B cell (primary cell): Measurements from ENCODE around the gene SEM1. TPM values are rescaled to one million over a fixed set of nuclear protein-coding genes. Genes with fewer than 3 reads are reported as not detected.

ENCODE experiments used
- ATAC-seq: fragments of 200-7000 bp; cut with Tn5 transposase; one replicate; pipeline ENCODE4 v1.10.0; 2021; ENCODE audit warnings: low read depth, mild to moderate bottlenecking, moderate number of reproducible peaks, moderate library complexity
- CTCF ChIA-PET: fragments of 350-600 bp; sonication (Branson Sonifier 250); formaldehyde crosslinking; loops from one replicate; lab custom pipeline; 2021; ENCODE audit warnings: antibody characterized with exemption, inconsistent platforms; lab: Charles Lee
- POLR2A ChIA-PET: fragments of 350-600 bp; sonication (Branson Sonifier 250); formaldehyde crosslinking; loops from one replicate; lab custom pipeline; 2021; ENCODE audit warnings: antibody characterized with exemption; lab: Charles Lee
- DNase-seq: peaks from one replicate; pipeline ENCODE4 v3.0.0; 2013
- H2AFZ ChIP-seq: 2 replicates; pipeline ENCODE4 v1.6.1; 2012; ENCODE audit warnings: mild to moderate bottlenecking, low read depth, low read length; ENCODE audit not compliant: insufficient read depth, poor library complexity, severe bottlenecking
- H3K27ac ChIP-seq, 2 donors: 1 replicate in 1 of 2; 2 replicates in 1 of 2; pipeline ENCODE4 v1.5.1; 2012 to 2013; ENCODE audit warnings: low read length in 2 of 2, mild to moderate bottlenecking in 2 of 2, moderate library complexity in 1 of 2
- H3K27me3 ChIP-seq, 4 experiments: fragments of 200-600 bp in 1 of 4; sonication (generic) in 1 of 4; replicated peaks in 1 of 4; 1 replicate in 2 of 4; 2 replicates in 2 of 4; pipeline versions ENCODE4 v1.6.1 to v1.7.0; 2013 to 2016; ENCODE audit warnings: low read length in 3 of 4, mild to moderate bottlenecking in 2 of 4, mixed read lengths in 1 of 4, moderate library complexity in 1 of 4; ENCODE audit not compliant: insufficient read depth in 4 of 4, control insufficient read depth in 3 of 4; ENCODE audit errors: control extremely low read depth in 1 of 4
- H3K36me3 ChIP-seq, 2 experiments: replicated peaks in 1 of 2; 1 replicate in 1 of 2; 2 replicates in 1 of 2; pipeline versions ENCODE4 v1.6.1 to v1.7.1; 2013; ENCODE audit warnings: low read length in 1 of 2; ENCODE audit not compliant: insufficient read depth in 2 of 2, control insufficient read depth in 1 of 2; ENCODE audit errors: control extremely low read depth in 1 of 2, extremely low read depth in 1 of 2
- H3K4me1 ChIP-seq, 2 donors: fragments of 200-600 bp in 1 of 2; sonication (generic) in 1 of 2; 1 replicate in 1 of 2; 2 replicates in 1 of 2; pipeline versions ENCODE4 v1.5.1 to v1.6.1; 2013 to 2017; ENCODE audit warnings: low read length in 2 of 2; ENCODE audit not compliant: control insufficient read depth in 2 of 2, insufficient read depth in 2 of 2
- H3K4me2 ChIP-seq: replicated peaks from 2 replicates; pipeline ENCODE3; 2012; ENCODE audit warnings: mild to moderate bottlenecking, low read depth, low read length; ENCODE audit not compliant: poor library complexity, severe bottlenecking
- H3K4me3 ChIP-seq, 5 experiments: fragments of 200-600 bp in 1 of 5; sonication (generic) in 1 of 5; 1 replicate in 3 of 5; 2 replicates in 2 of 5; pipeline versions ENCODE4 v1.5.1 to v1.7.0; 2011 to 2016; ENCODE audit warnings: low read length in 4 of 5, mild to moderate bottlenecking in 4 of 5, low read depth in 2 of 5, control low read depth in 1 of 5, moderate library complexity in 1 of 5; ENCODE audit not compliant: insufficient read depth in 1 of 5; ENCODE audit errors: control extremely low read depth in 1 of 5, extremely low read depth in 1 of 5
- H3K79me2 ChIP-seq: fragments of 200-600 bp; sonication (generic); one replicate; pipeline ENCODE4 v1.6.0; 2016; ENCODE audit warnings: low read length; ENCODE audit not compliant: control insufficient read depth, insufficient read depth
- H3K9ac ChIP-seq: fragments of 200-600 bp; sonication (generic); 2 replicates; pipeline ENCODE4 v1.6.1; 2017; ENCODE audit warnings: mild to moderate bottlenecking, low read length, moderate library complexity
- H3K9me3 ChIP-seq, 3 donors: one replicate each; pipeline versions ENCODE4 v1.6.1 to v1.7.1; 2013; ENCODE audit warnings: low read length in 2 of 3; ENCODE audit not compliant: control insufficient read depth in 2 of 3, insufficient read depth in 1 of 3; ENCODE audit errors: control extremely low read depth in 1 of 3
- H4K20me1 ChIP-seq: 2 replicates; pipeline ENCODE4 v1.6.0; 2012; ENCODE audit warnings: mild to moderate bottlenecking, low read length; ENCODE audit not compliant: insufficient read depth, control insufficient read depth, poor library complexity, severe bottlenecking
- H3K27ac Mint-ChIP-seq: one replicate; pipeline ENCODE4 v1.8.0; 2021; ENCODE audit warnings: mixed read lengths
- H3K27me3 Mint-ChIP-seq: one replicate; pipeline ENCODE4 v1.8.0; 2021; ENCODE audit warnings: mixed read lengths
- H3K4me1 Mint-ChIP-seq: one replicate; pipeline ENCODE4 v1.8.0; 2021; ENCODE audit warnings: mixed read lengths
- H3K4me3 Mint-ChIP-seq: one replicate; pipeline ENCODE4 v1.8.0; 2021; ENCODE audit warnings: mixed read lengths
- H3K9me3 Mint-ChIP-seq: one replicate; pipeline ENCODE4 v1.8.0; 2022; ENCODE audit warnings: mixed read lengths; ENCODE audit not compliant: insufficient read depth
- EZH2 ChIP-seq: IDR thresholded peaks from 2 replicates; pipeline ENCODE4 v1.6.1; 2012; ENCODE audit warnings: borderline replicate concordance, low read depth, mild to moderate bottlenecking, moderate library complexity, low read length; ENCODE audit not compliant: insufficient read depth, poor library complexity, severe bottlenecking
- WGBS: methylation state at CpG from one replicate; pipeline ENCODE4 v1.1.5; 2013; ENCODE audit warnings: missing lambda C conversion rate; ENCODE audit not compliant: insufficient coverage; 5-methylcytosine and 5-hydroxymethylcytosine counted together
- intact Hi-C: fragments of 100-400 bp; cut with micrococcal nuclease; formaldehyde crosslinking; loops from one replicate; pipeline ENCODE4 v1.10.0; 2022
- polyA plus RNA-seq: library from polyadenylated mRNA; depleted of rRNA; stranded (reverse); fragments of >200 nt; gene quantifications from 2 replicates; pipeline ENCODE4 v1.2.3, GENCODE V29; 2012
- total RNA-seq, 2 donors: library from RNA; stranded (reverse); fragments of 120-200 nt in 1 of 2; gene quantifications; 1 replicate in 1 of 2; 2 replicates in 1 of 2; pipeline versions ENCODE4 v1.2.3 to v1.2.4, GENCODE V29; 2013 to 2022
- TF ChIP-seq, protein P1 (sequence below): fragments of 200-600 bp; IDR thresholded peaks from one replicate; pipeline ENCODE4 v1.8.0; 2022; ENCODE audit warnings: antibody characterized with exemption, mild to moderate bottlenecking

SEM1 gene
- total and polyA plus RNA-seq, 2 donors (not counting 1 experiment from before 2014, with no cell fraction given) = 6.0 to 30.3 TPM

GRCh38 chr7:96710544-96710943 lies 898 bp upstream of the SEM1 start:
- Histone ChIP-seq H3K79me2 (peaks cover 40% of the 10 kb centered on the region), H3K9me3 (peaks cover 0 to 15% (median 11%) of the 10 kb centered on the region in 3 donors), H3K36me3 (no peaks in the 10 kb centered on the region), H3K4me1 (peaks cover 13 to 16% of the 10 kb centered on the region in 2 donors), H4K20me1 (peaks cover 22% of the 10 kb centered on the region), H3K27me3 (peaks cover 0 to 2% (median 0%) of the 10 kb centered on the region in 4 experiments), H3K27ac (no peak overlapping the region), H3K4me3 (no peak overlapping the region), H3K9ac (no peak overlapping the region), H3K4me2 (no peak overlapping the region), H2AFZ (peak overlapping the region; percentile 86)
- Mint-ChIP-seq H3K27me3 (peaks cover 8% of the 10 kb centered on the region), H3K4me3 (peak overlapping the region; percentile 95), H3K27ac (no peak overlapping the region), H3K9me3 (peaks cover 10% of the 10 kb centered on the region), H3K4me1 (peaks cover 30% of the 10 kb centered on the region)
- ChIA-PET CTCF (no interaction called here), POLR2A (no interaction called here)
- ATAC-seq (no peak), DNase-seq (no peak)
- TF ChIP-seq, protein P1, sequence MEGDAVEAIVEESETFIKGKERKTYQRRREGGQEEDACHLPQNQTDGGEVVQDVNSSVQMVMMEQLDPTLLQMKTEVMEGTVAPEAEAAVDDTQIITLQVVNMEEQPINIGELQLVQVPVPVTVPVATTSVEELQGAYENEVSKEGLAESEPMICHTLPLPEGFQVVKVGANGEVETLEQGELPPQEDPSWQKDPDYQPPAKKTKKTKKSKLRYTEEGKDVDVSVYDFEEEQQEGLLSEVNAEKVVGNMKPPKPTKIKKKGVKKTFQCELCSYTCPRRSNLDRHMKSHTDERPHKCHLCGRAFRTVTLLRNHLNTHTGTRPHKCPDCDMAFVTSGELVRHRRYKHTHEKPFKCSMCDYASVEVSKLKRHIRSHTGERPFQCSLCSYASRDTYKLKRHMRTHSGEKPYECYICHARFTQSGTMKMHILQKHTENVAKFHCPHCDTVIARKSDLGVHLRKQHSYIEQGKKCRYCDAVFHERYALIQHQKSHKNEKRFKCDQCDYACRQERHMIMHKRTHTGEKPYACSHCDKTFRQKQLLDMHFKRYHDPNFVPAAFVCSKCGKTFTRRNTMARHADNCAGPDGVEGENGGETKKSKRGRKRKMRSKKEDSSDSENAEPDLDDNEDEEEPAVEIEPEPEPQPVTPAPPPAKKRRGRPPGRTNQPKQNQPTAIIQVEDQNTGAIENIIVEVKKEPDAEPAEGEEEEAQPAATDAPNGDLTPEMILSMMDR = no peak
- TF ChIP-seq EZH2 = no peak
- WGBS = no CpG with 5 or more reads among the region's 2 CpGs
- intact Hi-C loops = no loop called here

DNA sequence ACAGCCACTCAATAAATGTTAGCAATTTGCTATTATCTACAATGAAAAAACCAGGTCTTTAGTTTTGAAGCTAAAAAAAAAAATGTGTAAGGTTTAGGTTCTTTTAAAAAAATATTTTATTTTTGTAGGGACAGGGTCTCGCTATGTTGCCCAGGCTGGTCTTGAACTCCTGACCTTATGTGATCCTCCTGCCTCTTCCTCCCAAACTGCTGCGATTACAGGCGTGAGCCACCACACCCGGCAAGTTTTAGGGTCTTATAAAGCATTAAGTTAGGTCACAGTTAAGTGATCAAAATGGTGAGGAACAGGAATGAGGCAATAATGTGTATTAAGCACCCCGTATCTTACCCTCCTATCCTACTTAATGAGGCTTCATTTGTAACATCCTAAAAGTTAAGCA lies 774 bp downstream of the SEM1 start:
- Histone ChIP-seq H2AFZ (peak overlapping the region; percentile 86), H3K9ac (peak overlapping the region; percentile 98), H3K4me2 (peak overlapping the region; percentile 80), H3K9me3 (peaks cover 0 to 13% (median 8%) of the 10 kb centered on the region in 3 donors), H3K4me3 (peak overlapping the region; percentile 60 to 91 (median 84)), H3K27me3 (peaks cover 0 to 2% (median 0%) of the 10 kb centered on the region in 4 experiments), H4K20me1 (peaks cover 29% of the 10 kb centered on the region), H3K79me2 (peaks cover 56% of the 10 kb centered on the region), H3K4me1 (peaks cover 13 to 16% of the 10 kb centered on the region in 2 donors), H3K36me3 (peaks cover 0 to 6% of the 10 kb centered on the region in 2 experiments), H3K27ac (peak overlapping the region in 1 of 2 donors; percentile 90)
- H3K27ac Mint-ChIP-seq = peak overlapping the region; percentile 91
- intact Hi-C loops = no loop called here
- H3K9me3 Mint-ChIP-seq = peaks cover 5% of the 10 kb centered on the region
- DNase-seq (no peak), ATAC-seq (no peak)
- CTCF ChIA-PET = no interaction called here
- peak overlapping the region; percentile 95 for H3K4me3 Mint-ChIP-seq
- POLR2A ChIA-PET = no interaction called here
- TF ChIP-seq EZH2 = no peak
- TF ChIP-seq, protein P1 = no peak
- WGBS = no CpG with 5 or more reads among the region's 5 CpGs
- H3K27me3 Mint-ChIP-seq = no peaks in the 10 kb centered on the region
- peaks cover 37% of the 10 kb centered on the region for H3K4me1 Mint-ChIP-seq
